ENCODE data around the gene KCNB1. TPM values are rescaled to one million over a fixed set of nuclear protein-coding genes. Genes with fewer than 3 reads are reported as not detected.

Gene KCNB1
- total RNA-seq, 1 experiment from 2014 or later: 0.09 TPM

DNA sequence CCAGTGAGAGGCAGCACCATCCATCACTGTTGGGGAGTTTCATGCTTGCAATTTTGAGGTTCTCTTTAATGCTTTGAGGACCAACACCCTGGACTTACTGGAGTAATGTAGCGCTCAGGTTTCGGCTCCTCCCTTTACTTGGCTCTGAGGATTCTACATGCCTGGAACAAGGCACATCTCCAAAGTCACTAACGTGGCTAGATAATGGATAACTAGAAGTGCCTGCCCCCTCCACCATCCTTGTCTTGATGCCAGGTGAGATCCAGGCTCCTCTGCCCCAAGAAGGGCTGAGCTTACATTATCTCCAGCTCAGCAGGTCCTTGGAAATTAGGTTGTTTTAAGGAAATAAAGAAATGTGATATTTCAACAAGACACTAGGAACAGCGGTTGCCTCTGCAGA lies 129.1 kb downstream of the KCNB1 start:
- BruUV-seq (replicated peaks): no TSS peak
- Mint-ChIP-seq H3K9me3 (ENCODE audit: unreplicated experiment) (no peaks in the 10 kb centered on the region), H3K27ac (ENCODE audit: unreplicated experiment) (no peak overlapping the region), H3K27me3 (ENCODE audit: insufficient read depth, unreplicated experiment) (peaks cover 9% of the 10 kb centered on the region), H3K4me3 (ENCODE audit: unreplicated experiment) (no peak overlapping the region), H3K36me3 (ENCODE audit: insufficient read depth, unreplicated experiment) (no peaks in the 10 kb centered on the region), H3K4me1 (ENCODE audit: low read depth, unreplicated experiment) (no peaks in the 10 kb centered on the region)
- peaks cover 1% of the 10 kb centered on the region for H3K27me3 ChIP-seq (replicated peaks; ENCODE audit: control insufficient read depth, insufficient read depth, low read length)
- TF ChIP-seq, protein P1, sequence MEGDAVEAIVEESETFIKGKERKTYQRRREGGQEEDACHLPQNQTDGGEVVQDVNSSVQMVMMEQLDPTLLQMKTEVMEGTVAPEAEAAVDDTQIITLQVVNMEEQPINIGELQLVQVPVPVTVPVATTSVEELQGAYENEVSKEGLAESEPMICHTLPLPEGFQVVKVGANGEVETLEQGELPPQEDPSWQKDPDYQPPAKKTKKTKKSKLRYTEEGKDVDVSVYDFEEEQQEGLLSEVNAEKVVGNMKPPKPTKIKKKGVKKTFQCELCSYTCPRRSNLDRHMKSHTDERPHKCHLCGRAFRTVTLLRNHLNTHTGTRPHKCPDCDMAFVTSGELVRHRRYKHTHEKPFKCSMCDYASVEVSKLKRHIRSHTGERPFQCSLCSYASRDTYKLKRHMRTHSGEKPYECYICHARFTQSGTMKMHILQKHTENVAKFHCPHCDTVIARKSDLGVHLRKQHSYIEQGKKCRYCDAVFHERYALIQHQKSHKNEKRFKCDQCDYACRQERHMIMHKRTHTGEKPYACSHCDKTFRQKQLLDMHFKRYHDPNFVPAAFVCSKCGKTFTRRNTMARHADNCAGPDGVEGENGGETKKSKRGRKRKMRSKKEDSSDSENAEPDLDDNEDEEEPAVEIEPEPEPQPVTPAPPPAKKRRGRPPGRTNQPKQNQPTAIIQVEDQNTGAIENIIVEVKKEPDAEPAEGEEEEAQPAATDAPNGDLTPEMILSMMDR (IDR thresholded peaks at IDR 0.05; ENCODE audit: insufficient read depth in 1 of 2, low read depth in 1 of 2, low read length in 1 of 2, severe bottlenecking in 1 of 2, unreplicated experiment in 1 of 2): no peak
- H3K4me3 ChIP-seq (ENCODE audit: low read depth, low read length): no peak overlapping the region
- no peak for DNase-seq
- no peaks in the 10 kb centered on the region for H3K4me1 ChIP-seq
- ChIA-PET POLR2A (no interaction called here), CTCF (interaction anchor here (0.7 to 2.0 kb wide), 4 partner anchors 10 to 131 kb away, joined by 3 to 5 read pairs (median 4); no protein-coding TSS in a partner anchor)
- no peaks in the 10 kb centered on the region for H3K36me3 ChIP-seq (ENCODE audit: control insufficient read depth, insufficient read depth, low read length)
- H3K9me3 ChIP-seq: no peaks in the 10 kb centered on the region
- intact Hi-C loops (cut with micrococcal nuclease; ENCODE audit: unreplicated experiment): no loop called here

DNA sequence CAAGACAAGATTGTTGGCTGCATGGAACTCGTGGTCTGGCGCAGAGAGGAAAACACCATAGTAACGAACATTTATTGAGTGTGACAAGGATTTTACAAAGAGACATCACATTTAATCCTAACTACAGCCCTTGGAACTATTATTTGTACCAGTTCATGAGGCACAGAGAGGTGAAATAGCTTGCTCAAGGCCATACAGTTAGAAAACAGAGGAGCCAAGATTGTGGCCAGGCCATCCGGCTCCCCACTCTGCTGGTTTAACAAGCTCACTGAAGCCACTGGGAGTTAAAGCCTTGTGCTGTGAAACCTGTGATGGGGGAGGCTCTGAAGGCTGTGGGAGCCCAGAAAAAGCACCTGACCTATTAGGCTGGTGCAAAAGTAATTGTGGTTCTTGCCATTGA lies 129.7 kb downstream of the KCNB1 start:
- CTCF ChIA-PET: interaction anchor here (0.8 to 2.0 kb wide), 2 partner anchors 10 to 28 kb away, joined by 3 to 5 read pairs; no protein-coding TSS in a partner anchor
- Mint-ChIP-seq H3K27ac (ENCODE audit: unreplicated experiment) (no peak overlapping the region), H3K27me3 (ENCODE audit: insufficient read depth, unreplicated experiment) (peaks cover 10% of the 10 kb centered on the region), H3K4me3 (ENCODE audit: unreplicated experiment) (no peak overlapping the region), H3K4me1 (ENCODE audit: low read depth, unreplicated experiment) (no peaks in the 10 kb centered on the region), H3K9me3 (ENCODE audit: unreplicated experiment) (no peaks in the 10 kb centered on the region), H3K36me3 (ENCODE audit: insufficient read depth, unreplicated experiment) (no peaks in the 10 kb centered on the region)
- Histone ChIP-seq H3K4me3 (ENCODE audit: low read depth, low read length) (no peak overlapping the region), H3K36me3 (ENCODE audit: control insufficient read depth, insufficient read depth, low read length) (no peaks in the 10 kb centered on the region), H3K4me1 (no peaks in the 10 kb centered on the region), H3K27me3 (replicated peaks; ENCODE audit: control insufficient read depth, insufficient read depth, low read length) (peaks cover 1% of the 10 kb centered on the region), H3K9me3 (no peaks in the 10 kb centered on the region)
- POLR2A ChIA-PET: interaction anchor here (0.5 kb wide), 1 partner anchor 73 kb away, joined by 3 read pairs; no protein-coding TSS in a partner anchor
- DNase-seq: no peak
- intact Hi-C loops (cut with micrococcal nuclease; ENCODE audit: unreplicated experiment): no loop called here
- BruUV-seq (replicated peaks): no TSS peak
- TF ChIP-seq, protein P1 (IDR thresholded peaks at IDR 0.05; ENCODE audit: insufficient read depth in 1 of 2, low read depth in 1 of 2, low read length in 1 of 2, severe bottlenecking in 1 of 2, unreplicated experiment in 1 of 2): no peak

DNA sequence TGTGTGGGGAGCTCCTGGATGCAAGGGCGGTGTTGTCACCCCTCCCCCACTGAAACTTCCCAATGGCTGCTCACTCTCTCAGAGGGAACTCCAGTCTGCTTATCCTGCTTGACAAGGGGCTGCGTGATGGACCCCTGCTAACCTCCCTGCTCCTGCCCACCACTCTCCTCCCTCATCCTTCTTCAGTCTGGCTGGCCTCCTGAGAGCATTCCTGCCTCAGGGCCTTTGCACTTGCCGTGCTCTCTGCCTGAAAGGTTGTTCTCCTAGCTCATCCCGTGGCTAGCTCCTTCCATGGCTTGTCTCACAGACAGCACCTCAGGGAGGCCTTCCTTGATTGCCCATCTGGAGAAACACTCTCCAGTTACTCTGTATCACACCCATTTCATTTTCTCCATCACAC lies 130.7 kb downstream of the KCNB1 start:
- H3K9me3 ChIP-seq: no peaks in the 10 kb centered on the region
- H3K4me1 ChIP-seq: no peaks in the 10 kb centered on the region
- H3K36me3 Mint-ChIP-seq (ENCODE audit: insufficient read depth, unreplicated experiment): no peaks in the 10 kb centered on the region
- peaks cover under 1% of the 10 kb centered on the region for H3K27me3 ChIP-seq (replicated peaks; ENCODE audit: control insufficient read depth, insufficient read depth, low read length)
- H3K9me3 Mint-ChIP-seq (ENCODE audit: unreplicated experiment): no peaks in the 10 kb centered on the region
- DNase-seq: no peak
- BruUV-seq (replicated peaks): no TSS peak
- CTCF ChIA-PET: interaction anchor here (0.7 to 1.5 kb wide), 4 partner anchors 17 to 259 kb away, joined by 3 read pairs; no protein-coding TSS in a partner anchor
- no peaks in the 10 kb centered on the region for H3K4me1 Mint-ChIP-seq (ENCODE audit: low read depth, unreplicated experiment)
- no peak overlapping the region for H3K4me3 Mint-ChIP-seq (ENCODE audit: unreplicated experiment)
- POLR2A ChIA-PET: no interaction called here
- H3K36me3 ChIP-seq (ENCODE audit: control insufficient read depth, insufficient read depth, low read length): no peaks in the 10 kb centered on the region
- TF ChIP-seq, protein P1 (IDR thresholded peaks at IDR 0.05; ENCODE audit: insufficient read depth in 1 of 2, low read depth in 1 of 2, low read length in 1 of 2, severe bottlenecking in 1 of 2, unreplicated experiment in 1 of 2): no peak
- H3K27me3 Mint-ChIP-seq (ENCODE audit: insufficient read depth, unreplicated experiment): peaks cover 11% of the 10 kb centered on the region
- intact Hi-C loops (cut with micrococcal nuclease; ENCODE audit: unreplicated experiment): no loop called here
- no peak overlapping the region for H3K4me3 ChIP-seq (ENCODE audit: low read depth, low read length)
- H3K27ac Mint-ChIP-seq (ENCODE audit: unreplicated experiment): no peak overlapping the region

Measured in Caco-2 (cell line).